NCI-H82 treated with DMSO at 0.1 percent for 48 hours (cell line): ENCODE data around the gene CD63.

Source experiments
- DNase-seq: peaks from one replicate; lab custom pipeline; 2025; ENCODE audit not compliant: unreplicated experiment; lab: John Stamatoyannopoulos, UW

CD63 gene

GRCh38 chr12:55706568-55707218 lies 22.1 kb downstream of the CD63 start:
- no peak for DNase-seq

GRCh38 chr12:55705782-55706402 lies 22.9 kb downstream of the CD63 start:
- DNase-seq: no peak

- no peak for DNase-seq
Observed at GRCh38 chr12:55704824-55705718, 23.7 kb downstream of the CD63 start.

- no peak for DNase-seq
Observed at GRCh38 chr12:55703901-55704761, 24.7 kb downstream of the CD63 start.

- DNase-seq: no peak
Observed at GRCh38 chr12:55703288-55703687, 25.5 kb downstream of the CD63 start.

GRCh38 chr12:55702861-55703260 lies 25.9 kb downstream of the CD63 start:
- DNase-seq: no peak

GRCh38 chr12:55700255-55701018 lies 28.4 kb downstream of the CD63 start:
- DNase-seq: no peak

GRCh38 chr12:55699471-55700055 lies 29.2 kb downstream of the CD63 start:
- DNase-seq: no peak

GRCh38 chr12:55698965-55699364 lies 29.8 kb downstream of the CD63 start:
- DNase-seq: no peak

- no peak for DNase-seq
Observed at GRCh38 chr12:55698241-55698955, 30.4 kb downstream of the CD63 start.

- DNase-seq: no peak
Observed at GRCh38 chr12:55697686-55698085, 31.1 kb downstream of the CD63 start.

- no peak for DNase-seq
Observed at GRCh38 chr12:55696796-55697462, 31.9 kb downstream of the CD63 start.

GRCh38 chr12:55696141-55696540 lies 32.7 kb downstream of the CD63 start:
- DNase-seq: no peak

- no peak for DNase-seq
Observed at GRCh38 chr12:55695349-55695748, 33.5 kb downstream of the CD63 start.

- DNase-seq: no peak
Observed at GRCh38 chr12:55694651-55695050, 34.2 kb downstream of the CD63 start.

- DNase-seq: no peak
Observed at GRCh38 chr12:55694188-55694515, 34.7 kb downstream of the CD63 start.

GRCh38 chr12:55693323-55694187 lies 35.3 kb downstream of the CD63 start:
- no peak for DNase-seq
